Neutrophil (primary cell): ENCODE measurements around the gene KMO.

ENCODE experiments used
- H3K27ac ChIP-seq: fragments of 200-600 bp; sonication (generic); 2 replicates; pipeline ENCODE4 v1.5.1; 2016; ENCODE audit warnings: mild to moderate bottlenecking, moderate library complexity
- H3K27me3 ChIP-seq: fragments of 200-600 bp; sonication (generic); 2 replicates; pipeline ENCODE4 v1.6.0; 2016; ENCODE audit warnings: mild to moderate bottlenecking
- H3K36me3 ChIP-seq: fragments of 200-600 bp; sonication (generic); 2 replicates; pipeline ENCODE4 v1.5.1; 2017
- H3K4me1 ChIP-seq, 2 experiments: fragments of 200-600 bp in 1 of 2; sonication (generic) in 1 of 2; 1 replicate in 1 of 2; 2 replicates in 1 of 2; pipeline versions ENCODE4 v1.5.1 to v1.6.1; 2013 to 2016; ENCODE audit warnings: low read depth in 1 of 2, low read length in 1 of 2, mild to moderate bottlenecking in 1 of 2, moderate library complexity in 1 of 2; ENCODE audit not compliant: control insufficient read depth in 1 of 2, insufficient read depth in 1 of 2
- H3K4me3 ChIP-seq, 2 experiments: fragments of 200-600 bp in 1 of 2; sonication (generic) in 1 of 2; 1 replicate in 1 of 2; 2 replicates in 1 of 2; pipeline ENCODE4 v1.5.1; 2013 to 2016; ENCODE audit warnings: low read depth in 1 of 2, low read length in 1 of 2, mild to moderate bottlenecking in 1 of 2, moderate library complexity in 1 of 2
- H3K9me3 ChIP-seq: fragments of 200-600 bp; sonication (generic); 2 replicates; pipeline ENCODE4 v1.5.1; 2016
- CTCF ChIP-seq: fragments of 200-600 bp; sonication (generic); IDR thresholded peaks from 2 replicates; pipeline ENCODE4 v1.5.1; 2016; ENCODE audit warnings: antibody characterized with exemption

Gene KMO

GRCh38 chr1:241630005-241630404 is 97.8 kb downstream of the KMO start:
- TF ChIP-seq CTCF: no peak
- Histone ChIP-seq H3K4me1 (peaks cover 11 to 12% of the 10 kb centered on the region in 2 experiments), H3K36me3 (no peaks in the 10 kb centered on the region), H3K4me3 (no peak overlapping the region), H3K27me3 (no peaks in the 10 kb centered on the region), H3K9me3 (no peaks in the 10 kb centered on the region), H3K27ac (no peak overlapping the region)

GRCh38 chr1:241630476-241630875 is 98.3 kb downstream of the KMO start:
- H3K4me1 ChIP-seq: peaks cover 11 to 12% of the 10 kb centered on the region in 2 experiments
- no peak for TF ChIP-seq CTCF
- H3K4me3 ChIP-seq: no peak overlapping the region
- no peaks in the 10 kb centered on the region for H3K36me3 ChIP-seq
- no peaks in the 10 kb centered on the region for H3K27me3 ChIP-seq
- H3K27ac ChIP-seq: no peak overlapping the region
- H3K9me3 ChIP-seq: no peaks in the 10 kb centered on the region

GRCh38 chr1:241630899-241631298 is 98.7 kb downstream of the KMO start:
- Histone ChIP-seq H3K27me3 (no peaks in the 10 kb centered on the region), H3K36me3 (no peaks in the 10 kb centered on the region), H3K9me3 (no peaks in the 10 kb centered on the region), H3K27ac (no peak overlapping the region), H3K4me1 (peaks cover 11 to 12% of the 10 kb centered on the region in 2 experiments), H3K4me3 (no peak overlapping the region)
- TF ChIP-seq CTCF: no peak

- no peak for TF ChIP-seq CTCF
- Histone ChIP-seq H3K27ac (no peak overlapping the region), H3K36me3 (no peaks in the 10 kb centered on the region), H3K27me3 (no peaks in the 10 kb centered on the region), H3K9me3 (no peaks in the 10 kb centered on the region), H3K4me1 (peaks cover 11 to 12% of the 10 kb centered on the region in 2 experiments), H3K4me3 (no peak overlapping the region)
These were observed 99.5 kb downstream of the KMO start for GRCh38 chr1:241631674-241632073.

- no peak overlapping the region for H3K27ac ChIP-seq
- H3K4me1 ChIP-seq: peaks cover 9 to 11% of the 10 kb centered on the region in 2 experiments
- H3K9me3 ChIP-seq: no peaks in the 10 kb centered on the region
- H3K36me3 ChIP-seq: no peaks in the 10 kb centered on the region
- H3K4me3 ChIP-seq: no peak overlapping the region
- H3K27me3 ChIP-seq: no peaks in the 10 kb centered on the region
- no peak for TF ChIP-seq CTCF
These were observed 100.8 kb downstream of the KMO start for GRCh38 chr1:241632987-241633386.
